H1 (cell line): ENCODE results near the gene LILRB2. TPM values are rescaled to one million over a fixed set of nuclear protein-coding genes. Genes with fewer than 3 reads are reported as not detected.
"Not testable (repeated sequence)": the region's sequence is repeated elsewhere in the genome, so short reads cannot be mapped to it uniquely, and the experiment has no call there.

Experiments used
- CTCF ChIA-PET: fragments of 300-600 bp; sonication (Branson Sonifier 250); formaldehyde crosslinking; loops from one replicate; lab custom pipeline; 2021; ENCODE audit not compliant: partially characterized antibody; lab: Charles Lee
- POLR2A ChIA-PET: fragments of 300-600 bp; sonication (Branson Sonifier 250); formaldehyde crosslinking; loops from one replicate; lab custom pipeline; 2021; ENCODE audit warnings: inconsistent platforms; ENCODE audit not compliant: partially characterized antibody; lab: Charles Lee
- DNase-seq, 2 experiments: peaks; one replicate each; pipeline versions ENCODE4 v3.0.0 to v3.0.0-alpha.2; 2010 to 2022; ENCODE audit warnings: low spot score in 2 of 2, low read depth in 1 of 2, mixed read lengths in 1 of 2
- FAIRE-seq: peaks from 2 replicates; lab custom pipeline; 2011; peaks lifted over from hg19 to GRCh38; lab: Jason Lieb, UNC
- H2AFZ ChIP-seq: 2 replicates; pipeline ENCODE4 v1.8.1; 2012; ENCODE audit warnings: low read length, inconsistent platforms
- H2AK5ac ChIP-seq: 2 replicates; pipeline ENCODE4 v1.6.1; 2013; ENCODE audit warnings: low read depth, low read length
- H2BK120ac ChIP-seq: replicated peaks from 2 replicates; pipeline ENCODE3; 2013; ENCODE audit warnings: low read depth, low read length, inconsistent platforms
- H2BK12ac ChIP-seq: 2 replicates; pipeline ENCODE4 v1.6.1; 2013; ENCODE audit warnings: low read depth, low read length
- H2BK15ac ChIP-seq: 2 replicates; pipeline ENCODE4 v1.6.1; 2013; ENCODE audit warnings: low read length
- H2BK20ac ChIP-seq: 2 replicates; pipeline ENCODE4 v1.6.1; 2013; ENCODE audit warnings: low read length
- H2BK5ac ChIP-seq: 2 replicates; pipeline ENCODE4 v1.6.1; 2013; ENCODE audit warnings: low read depth, low read length
- H3K14ac ChIP-seq: 2 replicates; pipeline ENCODE4 v1.6.1; 2013; ENCODE audit warnings: inconsistent platforms; ENCODE audit not compliant: insufficient read length
- H3K18ac ChIP-seq: 2 replicates; pipeline ENCODE4 v1.6.1; 2013; ENCODE audit warnings: low read length; ENCODE audit errors: extremely low read depth
- H3K23ac ChIP-seq: 2 replicates; pipeline ENCODE4 v1.6.1; 2013; ENCODE audit warnings: inconsistent platforms; ENCODE audit not compliant: insufficient read length
- H3K23me2 ChIP-seq: 2 replicates; pipeline ENCODE4 v1.6.1; 2013; ENCODE audit warnings: low read depth, low read length
- H3K27ac ChIP-seq: 2 replicates; pipeline ENCODE4 v1.6.1; 2011; ENCODE audit warnings: low read depth, low read length, inconsistent platforms
- H3K27me3 ChIP-seq, 4 experiments: replicated peaks in 1 of 4; 1 replicate in 1 of 4; 2 replicates in 3 of 4; pipeline versions ENCODE4 v1.6.1 to v1.8.1; 2011 to 2013; ENCODE audit warnings: low read length in 3 of 4, mild to moderate bottlenecking in 3 of 4, inconsistent platforms in 2 of 4, mixed read lengths in 2 of 4, moderate library complexity in 1 of 4; ENCODE audit not compliant: control insufficient read depth in 3 of 4, insufficient read depth in 3 of 4; ENCODE audit errors: extremely low read depth in 1 of 4
- H3K36me3 ChIP-seq, 4 experiments: 2 replicates each; pipeline versions ENCODE4 v1.6.1 to v1.8.1; 2011 to 2013; ENCODE audit warnings: mild to moderate bottlenecking in 4 of 4, low read length in 3 of 4, moderate library complexity in 2 of 4, control low read depth in 1 of 4, inconsistent platforms in 1 of 4; ENCODE audit not compliant: insufficient read depth in 4 of 4, control insufficient read depth in 2 of 4
- H3K4ac ChIP-seq: replicated peaks from 2 replicates; pipeline ENCODE3; 2013; ENCODE audit warnings: low read length, low read depth, mixed read lengths, inconsistent platforms; ENCODE audit not compliant: insufficient read length
- H3K4me1 ChIP-seq, 4 experiments: replicated peaks in 1 of 4; 1 replicate in 1 of 4; 2 replicates in 3 of 4; pipeline versions ENCODE4 v1.6.1 to v1.8.1; 2011 to 2013; ENCODE audit warnings: low read length in 3 of 4, inconsistent platforms in 2 of 4, mixed read lengths in 1 of 4; ENCODE audit not compliant: insufficient read depth in 4 of 4, control insufficient read depth in 3 of 4
- H3K4me2 ChIP-seq, 2 experiments: 2 replicates each; pipeline versions ENCODE4 v1.6.1 to v1.8.1; 2011 to 2013; ENCODE audit warnings: low read depth in 2 of 2, low read length in 2 of 2, control low read depth in 1 of 2, inconsistent platforms in 1 of 2, mild to moderate bottlenecking in 1 of 2; ENCODE audit not compliant: insufficient read depth in 1 of 2
- H3K4me3 ChIP-seq, 4 experiments: fragments of 200-600, 300-600 bp in 1 of 4; sonication (generic), shearing (Covaris generic), sonication (Bioruptor Twin) in 1 of 4; 2 replicates each; pipeline versions ENCODE4 v1.5.1 to v1.8.1; 2011 to 2016; ENCODE audit warnings: low read length in 4 of 4, low read depth in 3 of 4, control low read depth in 2 of 4, inconsistent platforms in 2 of 4, mild to moderate bottlenecking in 2 of 4, mixed read lengths in 1 of 4, moderate library complexity in 1 of 4; ENCODE audit not compliant: insufficient read depth in 2 of 4; ENCODE audit errors: extremely low read depth in 1 of 4
- H3K56ac ChIP-seq: replicated peaks from 2 replicates; pipeline ENCODE3; 2013; ENCODE audit warnings: low read depth, mild to moderate bottlenecking, mixed read lengths, low read length, inconsistent platforms; ENCODE audit not compliant: insufficient read length
- H3K79me1 ChIP-seq: 2 replicates; pipeline ENCODE4 v1.6.1; 2013; ENCODE audit warnings: low read depth, low read length, control low read depth
- H3K79me2 ChIP-seq, 2 experiments: 2 replicates each; pipeline versions ENCODE4 v1.6.1 to v1.8.1; 2012 to 2013; ENCODE audit warnings: low read length in 2 of 2, mild to moderate bottlenecking in 2 of 2, inconsistent platforms in 1 of 2; ENCODE audit not compliant: insufficient read depth in 2 of 2, control insufficient read depth in 1 of 2
- H3K9ac ChIP-seq, 4 experiments: replicated peaks in 1 of 4; 1 replicate in 1 of 4; 2 replicates in 3 of 4; pipeline versions ENCODE4 v1.6.1 to v1.8.1; 2011 to 2013; ENCODE audit warnings: low read depth in 3 of 4, low read length in 3 of 4, control low read depth in 2 of 4, mild to moderate bottlenecking in 2 of 4, moderate library complexity in 2 of 4, inconsistent platforms in 1 of 4; ENCODE audit errors: extremely low read depth in 1 of 4
- H3K9me3 ChIP-seq, 2 experiments: 2 replicates each; pipeline versions ENCODE4 v1.6.1 to v1.8.1; 2012 to 2013; ENCODE audit warnings: mild to moderate bottlenecking in 2 of 2, moderate library complexity in 2 of 2, control low read depth in 1 of 2, inconsistent platforms in 1 of 2, low read depth in 1 of 2, low read length in 1 of 2, mixed read lengths in 1 of 2; ENCODE audit not compliant: insufficient read depth in 2 of 2
- H4K20me1 ChIP-seq, 2 experiments: replicated peaks in 1 of 2; 2 replicates each; pipeline versions ENCODE3 to v1.8.1; 2011 to 2013; ENCODE audit warnings: inconsistent platforms in 2 of 2, low read length in 2 of 2, mild to moderate bottlenecking in 1 of 2; ENCODE audit not compliant: insufficient read depth in 2 of 2, control insufficient read depth in 1 of 2
- H4K5ac ChIP-seq: 2 replicates; pipeline ENCODE4 v1.6.1; 2013; ENCODE audit warnings: low read length, low read depth, mixed read lengths, inconsistent platforms; ENCODE audit not compliant: insufficient read length
- H4K8ac ChIP-seq: 2 replicates; pipeline ENCODE4 v1.8.0; 2013; ENCODE audit warnings: mild to moderate bottlenecking, moderate library complexity, low read length, inconsistent platforms; ENCODE audit not compliant: insufficient read depth; ENCODE audit errors: extremely low read depth
- H4K91ac ChIP-seq: replicated peaks from 2 replicates; pipeline ENCODE3; 2013; ENCODE audit warnings: low read length, mixed read lengths, inconsistent platforms; ENCODE audit not compliant: insufficient read length
- WGBS, 2 experiments: shearing (Covaris generic) in 1 of 2; methylation state at CpG; one replicate each; pipeline versions ENCODE4 v1.1.6 to v1.1.7; 2013 to 2015; ENCODE audit warnings: low lambda C conversion rate in 2 of 2, mixed read lengths in 2 of 2, inconsistent platforms in 1 of 2, low coverage in 1 of 2, missing lambda C conversion rate in 1 of 2; ENCODE audit not compliant: insufficient replicate concordance in 2 of 2, insufficient coverage in 1 of 2, insufficient read length in 1 of 2; ENCODE audit errors: extremely low coverage in 1 of 2, missing lambda C conversion rate in 1 of 2; 5-methylcytosine and 5-hydroxymethylcytosine counted together
- polyA plus RNA-seq, 7 experiments: library from polyadenylated mRNA; depleted of rRNA in 3 of 7; stranded (reverse) in 5 of 7; unstranded in 2 of 7; fragments of >200 nt in 5 of 7; fragments of 200-250 nt in 2 of 7; gene quantifications; 1 replicate in 5 of 7; 2 replicates in 1 of 7; 4 replicates in 1 of 7; pipeline versions ENCODE4 v1.2.1 to v1.2.3, GENCODE V29; 2011 to 2013; ENCODE audit warnings: missing spikeins in 2 of 7, mixed read lengths in 2 of 7
- total RNA-seq: library from RNA; stranded (reverse); fragmentation: NEBNext Ultra II Directional; extraction: Animal tissue kit (Norgen Biotek cat#: 25700); gene quantifications from 2 replicates; pipeline ENCODE4 v1.2.1, GENCODE V29; 2021

LILRB2 gene
- total and polyA plus RNA-seq, 2 of the 8 experiments (the other 6 are each of a cell fraction or from before 2014, with no cell fraction given): not detected

- not testable (repeated sequence) for H2BK20ac ChIP-seq, H3K56ac ChIP-seq, H2BK12ac ChIP-seq, H4K91ac ChIP-seq, FAIRE-seq, H3K79me1 ChIP-seq, H3K4me1 ChIP-seq, H2BK120ac ChIP-seq, H4K5ac ChIP-seq, H2AFZ ChIP-seq, H4K8ac ChIP-seq, H4K20me1 ChIP-seq, H3K9ac ChIP-seq, H3K23me2 ChIP-seq, H3K27me3 ChIP-seq, DNase-seq, H3K9me3 ChIP-seq, H3K14ac ChIP-seq, H2AK5ac ChIP-seq, H3K36me3 ChIP-seq, H3K79me2 ChIP-seq, H3K18ac ChIP-seq, H3K23ac ChIP-seq, H2BK5ac ChIP-seq, H2BK15ac ChIP-seq, H3K4me2 ChIP-seq, H3K4ac ChIP-seq, H3K27ac ChIP-seq, H3K4me3 ChIP-seq
- ChIA-PET POLR2A (interaction anchor here (1.3 kb wide), 1 partner anchor 77 kb away, joined by 4 read pairs; the partner anchor contains the start of gene RPS9), CTCF (interaction anchor here (1.0 to 5.9 kb wide), 3 partner anchors 11 to 80 kb away, joined by 3 to 31 read pairs (median 3); no protein-coding TSS in a partner anchor)
- 85% methylated on average over 9 of the region's 13 CpGs; no CpG with 5 or more reads in 1 of the 2 experiments for WGBS, 2 experiments
Observed at GRCh38 chr19:54278056-54278455, 2.9 kb downstream of the LILRB2 start.

- H4K8ac ChIP-seq, H3K18ac ChIP-seq, H3K4ac ChIP-seq, H3K4me1 ChIP-seq, H3K36me3 ChIP-seq, H3K56ac ChIP-seq, H3K9me3 ChIP-seq, FAIRE-seq, H2AFZ ChIP-seq, H3K4me2 ChIP-seq, H3K23ac ChIP-seq, H2BK120ac ChIP-seq, H3K9ac ChIP-seq, H3K4me3 ChIP-seq, H4K91ac ChIP-seq, H3K79me2 ChIP-seq, H2AK5ac ChIP-seq, H2BK5ac ChIP-seq, H3K14ac ChIP-seq, H3K27ac ChIP-seq, H2BK15ac ChIP-seq, H4K20me1 ChIP-seq, H3K23me2 ChIP-seq, H2BK20ac ChIP-seq, H4K5ac ChIP-seq, H2BK12ac ChIP-seq, H3K27me3 ChIP-seq, DNase-seq, H3K79me1 ChIP-seq: not testable (repeated sequence)
- ChIA-PET CTCF (interaction anchor here (5.9 kb wide), 1 partner anchor 11 kb away, joined by 31 read pairs; no protein-coding TSS in a partner anchor), POLR2A (interaction anchor here (1.1 to 1.2 kb wide), 2 partner anchors 68 to 76 kb away, joined by 3 read pairs; partner anchors contain the start of gene RPS9)
- WGBS, 2 experiments: 80% methylated on average over 1 of the region's 15 CpGs; no CpG with 5 or more reads in 1 of the 2 experiments
Observed at GRCh38 chr19:54277111-54277615, 3.7 kb downstream of the LILRB2 start.
